ENCODE data around the gene MRPS34. TPM values are rescaled to one million over a fixed set of nuclear protein-coding genes. Genes with fewer than 3 reads are reported as not detected.

The MRPS34 gene
- polyA plus RNA-seq, 1 donor (not counting 4 experiments of a cell fraction or from before 2014, with no cell fraction given) = 74.3 TPM

- DNase-seq (ENCODE audit: low read depth, low spot score) = no peak
- dilution Hi-C loops (cut with MboI; ENCODE audit: extremely low pct_ligation_motif_present, low sequenced_read_pairs) = no loop called here
- Histone ChIP-seq H3K9me3 (ENCODE audit: control insufficient read depth, low read depth, low read length) (no peaks in the 10 kb centered on the region), H3K9me1 (ENCODE audit: control insufficient read depth, extremely low read depth, insufficient read depth, low read length) (no peaks in the 10 kb centered on the region), H3K4me3 (ENCODE audit: control insufficient read depth in 2 of 3, extremely low read depth in 1 of 3, insufficient read depth in 2 of 3, low read depth in 1 of 3, low read length in 3 of 3) (no peak overlapping the region), H3K9ac (ENCODE audit: control insufficient read depth, extremely low read depth, insufficient read depth, low read length) (no peak overlapping the region), H3K79me2 (ENCODE audit: control insufficient read depth, insufficient read depth, low read length) (no peaks in the 10 kb centered on the region), H3K4me2 (ENCODE audit: control insufficient read depth, extremely low read depth, insufficient read depth, low read depth, low read length) (no peak overlapping the region), H3K27me3 (ENCODE audit: control insufficient read depth, extremely low read depth, insufficient read depth, low read length) (no peaks in the 10 kb centered on the region), H4K20me1 (ENCODE audit: control insufficient read depth, extremely low read depth, insufficient read depth, low read length) (no peaks in the 10 kb centered on the region), H3K4me1 (ENCODE audit: control insufficient read depth, extremely low read depth, insufficient read depth, low read length) (peaks cover 3% of the 10 kb centered on the region), H2AFZ (ENCODE audit: control insufficient read depth, low read length) (no peak overlapping the region), H3K36me3 (ENCODE audit: control insufficient read depth in 2 of 2, extremely low read depth in 1 of 2, insufficient read depth in 2 of 2, low read length in 2 of 2) (peaks cover 17 to 30% of the 10 kb centered on the region in 2 experiments), H3K27ac (ENCODE audit: control insufficient read depth, insufficient read depth, low read length) (no peak overlapping the region)
- TF ChIP-seq CTCF (optimal IDR thresholded peaks at IDR 0.05 in 1 of 3, IDR thresholded peaks at IDR 0.05 in 1 of 3, conservative IDR thresholded peaks at IDR 0.05 in 1 of 3; ENCODE audit: extremely low read depth in 1 of 3, insufficient read depth in 2 of 3, low read length in 3 of 3) (no peak), EZH2 (IDR thresholded peaks at IDR 0.05; ENCODE audit: low read length) (no peak)
- no peak for FAIRE-seq
Measured at GRCh38 chr16:1760911-1761310, 12.0 kb downstream of the MRPS34 start.

GRCh38 chr16:1759511-1759910 lies 13.4 kb downstream of the MRPS34 start:
- H3K27me3 ChIP-seq (ENCODE audit: control insufficient read depth, extremely low read depth, insufficient read depth, low read length) = no peaks in the 10 kb centered on the region
- FAIRE-seq = no peak

More at GRCh38 chr16:1759511-1759910, 13.4 kb downstream of the MRPS34 start:
- no peak overlapping the region for H3K9ac ChIP-seq (ENCODE audit: control insufficient read depth, extremely low read depth, insufficient read depth, low read length)
- H3K4me2 ChIP-seq (ENCODE audit: control insufficient read depth, extremely low read depth, insufficient read depth, low read depth, low read length) = no peak overlapping the region
- H3K4me1 ChIP-seq (ENCODE audit: control insufficient read depth, extremely low read depth, insufficient read depth, low read length) = peaks cover 15% of the 10 kb centered on the region
- dilution Hi-C loops (cut with MboI; ENCODE audit: extremely low pct_ligation_motif_present, low sequenced_read_pairs) = no loop called here
- H3K27ac ChIP-seq (ENCODE audit: control insufficient read depth, insufficient read depth, low read length) = no peak overlapping the region
- H3K9me1 ChIP-seq (ENCODE audit: control insufficient read depth, extremely low read depth, insufficient read depth, low read length) = peaks cover 2% of the 10 kb centered on the region
- H2AFZ ChIP-seq (ENCODE audit: control insufficient read depth, low read length) = no peak overlapping the region
- H3K9me3 ChIP-seq (ENCODE audit: control insufficient read depth, low read depth, low read length) = no peaks in the 10 kb centered on the region
- H4K20me1 ChIP-seq (ENCODE audit: control insufficient read depth, extremely low read depth, insufficient read depth, low read length) = no peaks in the 10 kb centered on the region
- no peak for DNase-seq (ENCODE audit: low read depth, low spot score)
- no peaks in the 10 kb centered on the region for H3K79me2 ChIP-seq (ENCODE audit: control insufficient read depth, insufficient read depth, low read length)
- TF ChIP-seq CTCF (optimal IDR thresholded peaks at IDR 0.05 in 1 of 3, IDR thresholded peaks at IDR 0.05 in 1 of 3, conservative IDR thresholded peaks at IDR 0.05 in 1 of 3; ENCODE audit: extremely low read depth in 1 of 3, insufficient read depth in 2 of 3, low read length in 3 of 3) = no peak
- TF ChIP-seq EZH2 (IDR thresholded peaks at IDR 0.05; ENCODE audit: low read length) = no peak
- H3K36me3 ChIP-seq (ENCODE audit: control insufficient read depth in 2 of 2, extremely low read depth in 1 of 2, insufficient read depth in 2 of 2, low read length in 2 of 2) = peaks cover 13 to 23% of the 10 kb centered on the region in 2 experiments
- no peak overlapping the region for H3K4me3 ChIP-seq (ENCODE audit: control insufficient read depth in 2 of 3, extremely low read depth in 1 of 3, insufficient read depth in 2 of 3, low read depth in 1 of 3, low read length in 3 of 3)

Data from keratinocyte (primary cell).